Esophagus (tissue), 2 donors: ENCODE results near the gene CARS2. TPM values are rescaled to one million over a fixed set of nuclear protein-coding genes. Genes with fewer than 3 reads are reported as not detected.

Experiments used
- H3K27ac ChIP-seq, 2 donors: one replicate each; pipeline ENCODE4 v1.5.1; 2013; ENCODE audit warnings: low read depth in 2 of 2, mild to moderate bottlenecking in 2 of 2, inconsistent platforms in 1 of 2, low read length in 1 of 2, moderate library complexity in 1 of 2
- H3K27me3 ChIP-seq, 2 donors: one replicate each; pipeline ENCODE4 v1.6.1; 2013; ENCODE audit warnings: low read length in 2 of 2, control low read depth in 1 of 2, mild to moderate bottlenecking in 1 of 2; ENCODE audit not compliant: insufficient read depth in 2 of 2, control insufficient read depth in 1 of 2
- H3K36me3 ChIP-seq, 2 donors: one replicate each; pipeline ENCODE4 v1.6.1; 2013; ENCODE audit warnings: low read length in 1 of 2; ENCODE audit not compliant: control insufficient read depth in 2 of 2, insufficient read depth in 2 of 2
- H3K4me1 ChIP-seq, 2 donors: one replicate each; pipeline ENCODE4 v1.6.1; 2013; ENCODE audit warnings: low read length in 1 of 2; ENCODE audit not compliant: control insufficient read depth in 2 of 2, insufficient read depth in 2 of 2
- H3K4me3 ChIP-seq, 2 donors: one replicate each; pipeline ENCODE4 v1.5.1; 2013; ENCODE audit warnings: low read length in 2 of 2, mild to moderate bottlenecking in 2 of 2, low read depth in 1 of 2, moderate library complexity in 1 of 2
- H3K9me3 ChIP-seq, 2 donors: one replicate each; pipeline ENCODE4 v1.6.1; 2013; ENCODE audit warnings: mild to moderate bottlenecking in 2 of 2, low read depth in 1 of 2, low read length in 1 of 2, moderate library complexity in 1 of 2; ENCODE audit not compliant: control insufficient read depth in 2 of 2, insufficient read depth in 1 of 2
- WGBS, 2 donors: extraction: QIAGEN DNeasy Blood & Tissue Kit; methylation state at CpG; one replicate each; pipeline ENCODE4 v1.1.7; 2013; 5-methylcytosine and 5-hydroxymethylcytosine counted together
- polyA plus RNA-seq, 2 donors: library from polyadenylated mRNA; stranded (reverse); fragments of 200-250 nt; gene quantifications; one replicate each; pipeline ENCODE4 v1.2.3, GENCODE V29; 2013
- donor health status: healthy with polysubstance abuse.
- donor health status: Bipolar disorder and iron deficiency.

The CARS2 gene
- polyA plus RNA-seq, 2 donors: 42.9 to 75.1 TPM

- Histone ChIP-seq H3K27me3 (no peaks in the 10 kb centered on the region), H3K4me3 (no peak overlapping the region), H3K36me3 (peaks cover 2 to 39% of the 10 kb centered on the region in 2 donors), H3K27ac (no peak overlapping the region), H3K4me1 (no peaks in the 10 kb centered on the region), H3K9me3 (no peaks in the 10 kb centered on the region)
- 85 to 88% methylated on average over 14 of the region's 14 CpGs for WGBS, 2 donors
Measured at GRCh38 chr13:110650436-110650835, 55.5 kb downstream of the CARS2 start.

GRCh38 chr13:110649551-110649950, 56.4 kb downstream of the CARS2 start:
- H3K4me1 ChIP-seq: no peaks in the 10 kb centered on the region
- H3K36me3 ChIP-seq: peaks cover 0 to 33% of the 10 kb centered on the region in 2 donors
- H3K9me3 ChIP-seq: no peaks in the 10 kb centered on the region
- no peak overlapping the region for H3K4me3 ChIP-seq
- no peak overlapping the region for H3K27ac ChIP-seq
- WGBS, 2 donors: 85% methylated on average over 7 of the region's 7 CpGs
- no peaks in the 10 kb centered on the region for H3K27me3 ChIP-seq

- H3K36me3 ChIP-seq: peaks cover 0 to 34% of the 10 kb centered on the region in 2 donors
- WGBS, 2 donors: 89 to 91% methylated on average over 35 of the region's 35 CpGs
- H3K4me1 ChIP-seq: no peaks in the 10 kb centered on the region
- no peak overlapping the region for H3K27ac ChIP-seq
- H3K27me3 ChIP-seq: no peaks in the 10 kb centered on the region
- H3K9me3 ChIP-seq: no peaks in the 10 kb centered on the region
- no peak overlapping the region for H3K4me3 ChIP-seq
Measured at GRCh38 chr13:110648848-110649421, 57.0 kb downstream of the CARS2 start.

GRCh38 chr13:110648146-110648819, 57.6 kb downstream of the CARS2 start:
- 85 to 86% methylated on average over 16 of the region's 16 CpGs for WGBS, 2 donors
- Histone ChIP-seq H3K4me3 (no peak overlapping the region), H3K27me3 (no peaks in the 10 kb centered on the region), H3K27ac (no peak overlapping the region), H3K9me3 (no peaks in the 10 kb centered on the region), H3K36me3 (peaks cover 0 to 36% of the 10 kb centered on the region in 2 donors), H3K4me1 (no peaks in the 10 kb centered on the region)

GRCh38 chr13:110647365-110647737, 58.6 kb downstream of the CARS2 start:
- Histone ChIP-seq H3K27me3 (no peaks in the 10 kb centered on the region), H3K9me3 (no peaks in the 10 kb centered on the region), H3K4me1 (no peaks in the 10 kb centered on the region), H3K4me3 (no peak overlapping the region), H3K27ac (no peak overlapping the region), H3K36me3 (peaks cover 0 to 36% of the 10 kb centered on the region in 2 donors)
- WGBS, 2 donors: 77 to 81% methylated on average over 10 of the region's 10 CpGs

GRCh38 chr13:110646442-110647364, 59.2 kb downstream of the CARS2 start:
- Histone ChIP-seq H3K36me3 (peaks cover 1 to 39% of the 10 kb centered on the region in 2 donors), H3K27ac (no peak overlapping the region)
- 91 to 92% methylated on average over 28 to 29 of the region's 29 CpGs for WGBS, 2 donors

GRCh38 chr13:110645750-110646149, 60.2 kb downstream of the CARS2 start:
- no peaks in the 10 kb centered on the region for H3K9me3 ChIP-seq
- H3K36me3 ChIP-seq: peaks cover 8 to 41% of the 10 kb centered on the region in 2 donors
- no peaks in the 10 kb centered on the region for H3K4me1 ChIP-seq
- WGBS, 2 donors: 78 to 87% methylated on average over 15 of the region's 15 CpGs
- H3K4me3 ChIP-seq: no peak overlapping the region
- H3K27ac ChIP-seq: no peak overlapping the region
- no peaks in the 10 kb centered on the region for H3K27me3 ChIP-seq

More at GRCh38 chr13:110646442-110647364, 59.2 kb downstream of the CARS2 start:
- Histone ChIP-seq H3K27me3 (no peaks in the 10 kb centered on the region), H3K4me3 (no peak overlapping the region), H3K4me1 (no peaks in the 10 kb centered on the region), H3K9me3 (no peaks in the 10 kb centered on the region)

GRCh38 chr13:110644892-110645521, 60.9 kb downstream of the CARS2 start:
- Histone ChIP-seq H3K27ac (peak overlapping the region in 1 of 2 donors; percentile 20), H3K36me3 (peaks cover 8 to 43% of the 10 kb centered on the region in 2 donors), H3K27me3 (no peaks in the 10 kb centered on the region), H3K4me1 (no peaks in the 10 kb centered on the region), H3K4me3 (no peak overlapping the region), H3K9me3 (no peaks in the 10 kb centered on the region)
- WGBS, 2 donors: 34 to 38% methylated on average over 25 to 28 of the region's 28 CpGs

- H3K27me3 ChIP-seq: no peaks in the 10 kb centered on the region
- no peak overlapping the region for H3K27ac ChIP-seq
- no peaks in the 10 kb centered on the region for H3K4me1 ChIP-seq
- WGBS, 2 donors: 76 to 81% methylated on average over 13 of the region's 13 CpGs
- H3K9me3 ChIP-seq: no peaks in the 10 kb centered on the region
- H3K4me3 ChIP-seq: no peak overlapping the region
- H3K36me3 ChIP-seq: peaks cover 8 to 44% of the 10 kb centered on the region in 2 donors
Measured at GRCh38 chr13:110643768-110644421, 62.0 kb downstream of the CARS2 start.
